ENCODE measurements around the gene SPRTN. TPM values are rescaled to one million over a fixed set of nuclear protein-coding genes. Genes with fewer than 3 reads are reported as not detected.

Gene SPRTN
- total and polyA plus RNA-seq, 2 of the 8 experiments (the other 6 are each of a cell fraction or from before 2014, with no cell fraction given) = 6.6 to 15.1 TPM

DNA sequence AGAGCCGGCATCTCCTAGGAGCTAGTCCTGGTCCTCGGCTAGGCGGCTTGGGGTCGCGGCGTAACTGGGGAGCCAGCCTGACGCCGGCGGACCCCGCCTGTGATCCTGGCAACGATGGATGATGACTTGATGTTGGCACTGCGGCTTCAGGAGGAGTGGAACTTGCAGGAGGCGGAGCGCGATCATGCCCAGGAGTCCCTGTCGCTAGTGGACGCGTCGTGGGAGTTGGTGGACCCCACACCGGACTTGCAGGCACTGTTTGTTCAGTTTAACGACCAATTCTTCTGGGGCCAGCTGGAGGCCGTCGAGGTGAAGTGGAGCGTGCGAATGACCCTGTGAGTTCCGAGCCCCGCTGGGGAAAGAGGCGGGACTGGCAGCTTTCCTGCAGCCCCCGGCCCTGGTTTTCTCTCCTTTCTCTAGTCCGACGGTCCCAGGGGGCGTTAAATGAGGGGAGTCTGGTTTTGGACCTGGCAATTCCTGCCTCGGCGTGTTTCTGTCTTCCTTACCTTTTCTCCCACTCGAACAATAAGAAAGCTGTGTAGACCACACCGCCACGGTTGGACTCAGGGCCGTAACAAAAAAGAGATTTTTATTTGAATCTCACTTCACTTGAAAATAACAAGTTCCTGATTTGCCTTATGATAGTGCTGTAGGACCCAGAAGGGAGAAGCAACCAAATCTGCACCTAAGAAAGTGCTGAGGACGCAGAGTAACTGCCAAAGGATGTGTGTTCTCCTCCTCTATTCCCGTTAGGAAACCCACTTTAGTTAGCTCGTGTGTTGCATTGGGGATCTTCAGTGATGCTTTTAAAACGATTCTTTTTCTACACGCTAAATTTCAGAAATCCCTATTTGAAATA is at the start of gene SPRTN (continued):
- peak; percentile 50 for TF ChIP-seq KDM4A (IDR thresholded peaks at IDR 0.05; ENCODE audit: low read depth, low read length, severe bottlenecking)
- TF ChIP-seq CTBP2 (IDR thresholded peaks at IDR 0.05; ENCODE audit: borderline replicate concordance, insufficient read depth, insufficient read length, low read length) = no peak
- no peak for TF ChIP-seq ATF3 (IDR thresholded peaks at IDR 0.05; ENCODE audit: insufficient read depth, low read depth, low read length)
- TF ChIP-seq TCF12 (IDR thresholded peaks at IDR 0.05; ENCODE audit: low read depth, low read length) = no peak
- no peak; the same call in 1 of the 2 replicates for TF ChIP-seq E2F6 (IDR thresholded peaks at IDR 0.05)
- TF ChIP-seq CBX8 (IDR thresholded peaks at IDR 0.05; ENCODE audit: borderline replicate concordance, low read depth, low read length) = no peak
- TF ChIP-seq POU5F1 (IDR thresholded peaks at IDR 0.05; ENCODE audit: low read depth, low read length) = no peak
- TF ChIP-seq BACH1 (IDR thresholded peaks at IDR 0.05; ENCODE audit: low read length) = no peak; the same call in 1 of the 2 replicates
- no peak for TF ChIP-seq JUN (IDR thresholded peaks at IDR 0.05; ENCODE audit: low read depth, low read length)
- no peak for TF ChIP-seq KDM5A (IDR thresholded peaks at IDR 0.05; ENCODE audit: low read length)
- TF ChIP-seq ZNF274 (IDR thresholded peaks at IDR 0.05; ENCODE audit: borderline replicate concordance, extremely low read depth, low read length) = no peak
- TF ChIP-seq PHF8 (conservative IDR thresholded peaks at IDR 0.05; ENCODE audit: low read depth, low read length) = peak; percentile 67
- TF ChIP-seq SP4 (IDR thresholded peaks at IDR 0.05; ENCODE audit: low read length) = no peak
- no peak for TF ChIP-seq RAD21 (IDR thresholded peaks at IDR 0.05 in 1 of 2, conservative IDR thresholded peaks at IDR 0.05 in 1 of 2; ENCODE audit: low read depth in 2 of 2, low read length in 2 of 2)
- TF ChIP-seq BCL11A (IDR thresholded peaks at IDR 0.05; ENCODE audit: low read depth in 2 of 2, low read length in 2 of 2) = no peak
- TF ChIP-seq GTF2F1 (IDR thresholded peaks at IDR 0.05; ENCODE audit: borderline replicate concordance, low read depth, low read length) = no peak
- no peak for TF ChIP-seq CHD1 (IDR thresholded peaks at IDR 0.05; ENCODE audit: low read depth, low read length)
- peak; percentile 71 for TF ChIP-seq RBBP5 (IDR thresholded peaks at IDR 0.05; ENCODE audit: borderline replicate concordance, low read depth, low read length)
- no peak for TF ChIP-seq SP1 (IDR thresholded peaks at IDR 0.05; ENCODE audit: low read depth, low read length)
- TF ChIP-seq CHD2 (IDR thresholded peaks at IDR 0.05; ENCODE audit: low read length) = no peak
- TF ChIP-seq EGR1 (IDR thresholded peaks at IDR 0.05; ENCODE audit: borderline replicate concordance, low read depth, low read length) = no peak
- TF ChIP-seq CEBPB (IDR thresholded peaks at IDR 0.05; ENCODE audit: low read depth, low read length) = no peak
- 0 out of 2 replicates have a peak, but pooled peaks have one; percentile 1 for TF ChIP-seq TEAD4 (IDR thresholded peaks at IDR 0.05; ENCODE audit: low read depth, low read length)
